Tibial nerve (tissue), 4 donors: ENCODE results near the gene ZNF646. TPM values are rescaled to one million over a fixed set of nuclear protein-coding genes. Genes with fewer than 3 reads are reported as not detected.

ENCODE experiments used
- DNase-seq, 2 donors: peaks; one replicate each; pipeline ENCODE4 v3.0.0-alpha.2; 2019; ENCODE audit warnings: low spot score in 2 of 2
- H3K27ac ChIP-seq, 4 donors: fragments of 200-600 bp; sonication (generic) in 3 of 4; one replicate each; pipeline ENCODE4 v1.5.1; 2017 to 2019; ENCODE audit warnings: mild to moderate bottlenecking in 1 of 4
- H3K27me3 ChIP-seq, 2 donors: fragments of 200-600 bp; sonication (generic) in 1 of 2; one replicate each; pipeline versions ENCODE4 v1.5.1 to v1.6.0; 2017 to 2019
- H3K36me3 ChIP-seq, 3 donors: fragments of 200-600 bp; sonication (generic); one replicate each; pipeline ENCODE4 v1.5.1; 2018 to 2019
- H3K4me1 ChIP-seq, 4 donors: fragments of 200-600 bp; sonication (generic) in 3 of 4; one replicate each; pipeline ENCODE4 v1.5.1; 2017 to 2019
- H3K4me3 ChIP-seq, 4 donors: fragments of 200-600 bp; sonication (generic) in 3 of 4; one replicate each; pipeline ENCODE4 v1.5.1; 2017 to 2019; ENCODE audit warnings: mild to moderate bottlenecking in 1 of 4, moderate library complexity in 1 of 4
- H3K9me3 ChIP-seq, 4 donors: fragments of 200-600 bp; sonication (generic) in 3 of 4; one replicate each; pipeline ENCODE4 v1.5.1; 2017 to 2019
- CTCF ChIP-seq, 5 experiments: fragments of 200-600 bp in 3 of 5; fragments of 450-650 bp in 2 of 5; sonication (generic) in 3 of 5; IDR thresholded peaks; one replicate each; pipeline ENCODE4 v1.5.1; 2016 to 2019; ENCODE audit warnings: antibody characterized with exemption in 5 of 5, mild to moderate bottlenecking in 3 of 5, moderate library complexity in 2 of 5
- EP300 ChIP-seq, 2 donors: sonication (generic); formaldehyde crosslinking; IDR thresholded peaks; one replicate each; pipeline ENCODE4 v1.6.1; 2017; ENCODE audit warnings: antibody characterized with exemption in 2 of 2, mild to moderate bottlenecking in 1 of 2
- POLR2A ChIP-seq, 2 donors: fragments of 450-650 bp; IDR thresholded peaks; one replicate each; pipeline ENCODE4 v1.6.1; 2017; ENCODE audit warnings: antibody characterized with exemption in 2 of 2, mild to moderate bottlenecking in 2 of 2, moderate library complexity in 2 of 2
- WGBS, 2 donors: methylation state at CpG; one replicate each; pipeline ENCODE4 v1.1.5; 2018; 5-methylcytosine and 5-hydroxymethylcytosine counted together
- total RNA-seq, 4 donors: library from RNA; depleted of rRNA; stranded (reverse); fragments of >200 nt; gene quantifications; one replicate each; pipeline ENCODE4 v1.1.0, GENCODE V29; 2016

ZNF646 gene
- total RNA-seq, 4 donors from 2014 or later: 13.4 to 22.5 (median 20.0) TPM

- WGBS, 2 donors: 60 to 67% methylated on average over 4 of the region's 4 CpGs
- peak; percentile 39 to 68 for DNase-seq
- no peak overlapping the region for H3K4me3 ChIP-seq
- no peaks in the 10 kb centered on the region for H3K27me3 ChIP-seq
- H3K9me3 ChIP-seq: no peaks in the 10 kb centered on the region
- H3K4me1 ChIP-seq: peaks cover 0 to 22% (median 6%) of the 10 kb centered on the region in 4 donors
- peaks cover 3 to 40% (median 14%) of the 10 kb centered on the region in 3 donors for H3K36me3 ChIP-seq
- H3K27ac ChIP-seq: peak overlapping the region in 3 of 4 donors; percentile 53 to 71 (median 62)
- TF ChIP-seq EP300 (IDR thresholded peaks at IDR 0.05) (peak in 1 of 2 donors; percentile 43), POLR2A (IDR thresholded peaks at IDR 0.05) (no peak), CTCF (IDR thresholded peaks at IDR 0.05) (no peak)
Observed at GRCh38 chr16:31064882-31065461, 9.2 kb upstream of the ZNF646 start.

GRCh38 chr16:31067342-31067741 is 6.9 kb upstream of the ZNF646 start:
- peaks cover 2 to 16% (median 3%) of the 10 kb centered on the region in 3 donors for H3K36me3 ChIP-seq
- H3K27me3 ChIP-seq: no peaks in the 10 kb centered on the region
- no peak overlapping the region for H3K4me3 ChIP-seq
- H3K27ac ChIP-seq: no peak overlapping the region
- no peak for DNase-seq
- WGBS, 2 donors: 90 to 96% methylated on average over 3 of the region's 3 CpGs
- TF ChIP-seq EP300 (IDR thresholded peaks at IDR 0.05): no peak
- TF ChIP-seq POLR2A (IDR thresholded peaks at IDR 0.05): no peak
- no peak for TF ChIP-seq CTCF (IDR thresholded peaks at IDR 0.05)
- peaks cover 0 to 37% (median 12%) of the 10 kb centered on the region in 4 donors for H3K4me1 ChIP-seq
- H3K9me3 ChIP-seq: no peaks in the 10 kb centered on the region

GRCh38 chr16:31071861-31072260 is 2.4 kb upstream of the ZNF646 start:
- H3K27me3 ChIP-seq: no peaks in the 10 kb centered on the region
- no peak for DNase-seq
- no peaks in the 10 kb centered on the region for H3K9me3 ChIP-seq
- peak overlapping the region in 1 of 4 donors; percentile 96 for H3K4me3 ChIP-seq
- no peak for TF ChIP-seq POLR2A (IDR thresholded peaks at IDR 0.05)
- TF ChIP-seq CTCF (IDR thresholded peaks at IDR 0.05): no peak
- no peak for TF ChIP-seq EP300 (IDR thresholded peaks at IDR 0.05)
- peak overlapping the region in 2 of 4 donors; percentile 97 for H3K27ac ChIP-seq
- peaks cover 0 to 38% (median 19%) of the 10 kb centered on the region in 4 donors for H3K4me1 ChIP-seq
- WGBS, 2 donors: 23 to 35% methylated on average over 4 of the region's 4 CpGs
- peaks cover 0 to 10% (median 0%) of the 10 kb centered on the region in 3 donors for H3K36me3 ChIP-seq

- 2 to 3% methylated on average over 27 of the region's 27 CpGs for WGBS, 2 donors
- Histone ChIP-seq H3K9me3 (no peaks in the 10 kb centered on the region), H3K36me3 (peaks cover 0 to 18% (median 5%) of the 10 kb centered on the region in 3 donors), H3K27me3 (no peaks in the 10 kb centered on the region), H3K4me1 (peaks cover 0 to 38% (median 19%) of the 10 kb centered on the region in 4 donors), H3K27ac (peak overlapping the region; percentile 89 to 97 (median 96)), H3K4me3 (peak overlapping the region; percentile 88 to 100 (median 97))
- no peak for DNase-seq
- TF ChIP-seq CTCF (IDR thresholded peaks at IDR 0.05) (no peak), POLR2A (IDR thresholded peaks at IDR 0.05) (no peak), EP300 (IDR thresholded peaks at IDR 0.05) (no peak)
Observed at GRCh38 chr16:31072540-31073141, 1.6 kb upstream of the ZNF646 start.
